G401.6 (cell line): ENCODE results near the gene SOD2.
"Not testable (repeated sequence)": the region's sequence is repeated elsewhere in the genome, so short reads cannot be mapped to it uniquely, and the experiment has no call there.

Experiments used
- FAIRE-seq: peaks from 2 replicates; lab custom pipeline; 2012; peaks lifted over from hg19 to GRCh38; lab: Jason Lieb, UNC

The SOD2 gene

DNA sequence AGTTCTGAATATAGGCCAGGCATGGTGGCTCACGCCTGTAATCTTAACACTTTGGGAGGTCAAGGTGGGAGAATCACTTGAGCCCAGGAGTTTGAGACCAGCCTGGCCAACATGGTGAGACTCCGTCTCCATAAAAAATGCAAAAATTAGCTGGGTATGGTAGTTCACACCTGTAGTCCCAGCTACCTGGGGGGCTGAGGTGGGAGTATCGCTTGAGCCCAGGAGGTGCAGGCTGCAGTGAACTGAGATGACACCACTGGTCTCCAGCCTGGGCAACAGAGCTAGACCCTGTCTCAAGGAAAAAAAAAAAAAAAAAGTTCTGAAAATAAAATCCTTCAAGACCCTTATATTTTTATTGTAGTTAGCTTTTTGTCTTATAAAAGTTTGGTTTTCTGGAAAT, 22.6 kb upstream of the SOD2 start:
- FAIRE-seq, result no peak

DNA sequence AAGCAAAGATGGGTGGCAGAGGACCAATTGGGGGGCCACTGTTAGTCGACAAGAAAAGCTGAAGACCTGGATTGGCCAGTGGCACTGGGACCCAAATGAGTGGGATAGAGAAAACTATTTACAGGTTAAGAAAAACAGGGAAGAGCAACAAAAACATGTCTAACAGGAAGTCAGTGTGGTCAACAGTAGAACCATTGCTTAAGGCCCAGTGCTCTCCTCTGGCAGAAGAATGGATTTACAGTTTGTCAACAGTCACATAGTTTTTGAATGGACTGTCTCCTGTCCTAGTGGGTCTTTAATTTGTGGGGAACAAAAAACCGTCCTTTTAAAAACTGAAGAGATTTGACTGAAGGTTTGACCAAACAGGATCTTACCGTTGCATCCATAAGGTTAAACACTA, 22.1 kb upstream of the SOD2 start:
- FAIRE-seq, result no peak

DNA sequence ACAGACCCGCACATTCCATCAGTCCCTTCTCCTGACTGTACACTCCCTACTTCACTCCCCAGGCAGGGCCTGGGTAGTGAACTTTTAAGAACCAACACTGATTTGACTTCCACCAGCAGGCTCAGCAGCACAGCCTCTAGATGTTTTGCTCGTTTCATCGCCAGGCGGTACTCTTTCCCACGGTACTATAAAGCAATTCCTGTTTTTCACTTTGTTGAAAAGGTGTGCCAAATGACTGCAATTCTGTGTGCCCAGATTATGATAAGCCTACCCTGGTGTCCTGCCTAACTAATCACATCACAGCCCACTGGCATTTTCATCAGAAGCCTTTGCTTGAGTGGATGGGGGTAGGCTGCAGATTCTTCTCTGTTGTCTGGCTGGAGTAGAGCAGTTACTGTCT, 21.4 kb upstream of the SOD2 start:
- no peak for FAIRE-seq

DNA sequence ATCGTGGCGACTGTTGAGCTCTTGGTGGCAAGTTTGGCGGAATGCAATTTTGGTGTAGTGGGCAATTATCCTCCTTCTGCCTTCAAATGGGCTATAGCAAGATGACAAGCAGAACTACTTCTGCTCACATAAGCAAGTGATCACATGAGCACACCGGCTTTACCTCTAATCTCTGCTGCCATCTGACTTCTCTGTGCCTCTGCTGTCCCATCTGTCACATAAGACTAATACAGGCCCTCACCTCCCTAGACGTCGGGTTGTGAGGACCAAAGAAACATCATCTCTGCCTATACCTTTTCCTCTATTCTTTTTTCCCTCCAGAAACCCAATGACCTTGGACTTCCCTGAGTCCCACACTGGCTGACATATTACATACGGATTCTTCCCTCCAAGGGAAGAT, 20.9 kb upstream of the SOD2 start:
- FAIRE-seq, result no peak

DNA sequence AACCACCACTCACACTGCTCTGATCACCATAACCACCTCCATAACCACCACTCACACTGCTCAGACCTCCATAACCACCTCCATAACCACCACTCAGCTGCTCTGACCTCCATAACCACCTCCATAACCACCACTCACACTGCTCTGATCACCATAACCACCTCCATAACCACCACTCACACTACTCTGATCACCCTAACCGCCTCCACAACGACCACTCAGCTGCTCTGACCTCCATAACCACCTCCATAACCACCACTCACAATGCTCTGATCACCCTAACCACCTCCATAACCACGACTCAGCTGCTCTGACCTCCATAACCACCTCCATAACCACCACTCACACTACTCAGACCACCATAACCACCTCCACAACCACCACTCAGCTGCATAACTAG, 19.3 kb upstream of the SOD2 start:
- FAIRE-seq, result not testable (repeated sequence)

DNA sequence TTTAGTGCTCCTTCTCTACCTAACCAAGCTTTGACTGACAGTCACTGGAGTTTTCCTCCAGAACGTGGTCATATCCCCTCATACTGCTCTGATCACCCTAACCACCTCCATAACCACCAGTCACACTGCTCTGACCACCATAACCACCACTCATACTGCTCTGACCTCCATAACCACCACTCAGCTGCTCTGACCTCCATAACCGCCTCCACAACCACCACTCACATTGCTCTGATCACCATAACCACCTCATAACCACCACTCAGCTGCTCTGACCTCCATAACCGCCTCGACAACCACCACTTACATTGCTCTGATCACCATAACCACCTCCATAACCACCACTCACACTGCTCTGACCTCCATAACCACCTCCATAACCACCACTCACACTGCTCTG, 17.6 kb upstream of the SOD2 start:
- not testable (repeated sequence) for FAIRE-seq

DNA sequence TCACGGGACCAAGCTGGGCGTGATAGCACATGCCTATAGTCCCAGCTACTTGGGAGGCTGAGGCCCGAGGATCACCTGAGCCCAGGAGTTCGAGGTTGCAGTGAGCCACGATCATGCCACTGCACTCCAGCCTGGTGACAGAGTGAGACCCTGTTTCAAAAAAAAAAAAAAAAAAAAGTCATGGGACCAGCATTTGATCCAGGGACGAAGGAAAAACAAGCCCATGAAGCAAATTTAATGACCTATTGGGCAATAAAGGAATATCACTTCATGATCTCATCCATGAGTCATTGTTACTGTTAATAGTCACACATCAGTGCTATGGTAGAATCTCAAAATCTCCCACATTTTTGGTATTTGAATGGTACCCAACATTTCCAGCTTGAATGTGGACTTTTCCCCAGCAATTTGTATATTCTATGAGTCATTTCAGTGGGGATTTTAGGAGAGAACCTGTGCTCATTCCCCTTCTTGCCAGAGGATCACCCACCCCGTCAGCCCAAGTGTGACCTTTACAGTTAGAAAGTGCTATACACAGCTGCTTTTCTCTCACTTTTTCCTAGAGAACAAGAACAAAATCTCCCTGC, 8.5 kb upstream of the SOD2 start:
- no peak for FAIRE-seq

DNA sequence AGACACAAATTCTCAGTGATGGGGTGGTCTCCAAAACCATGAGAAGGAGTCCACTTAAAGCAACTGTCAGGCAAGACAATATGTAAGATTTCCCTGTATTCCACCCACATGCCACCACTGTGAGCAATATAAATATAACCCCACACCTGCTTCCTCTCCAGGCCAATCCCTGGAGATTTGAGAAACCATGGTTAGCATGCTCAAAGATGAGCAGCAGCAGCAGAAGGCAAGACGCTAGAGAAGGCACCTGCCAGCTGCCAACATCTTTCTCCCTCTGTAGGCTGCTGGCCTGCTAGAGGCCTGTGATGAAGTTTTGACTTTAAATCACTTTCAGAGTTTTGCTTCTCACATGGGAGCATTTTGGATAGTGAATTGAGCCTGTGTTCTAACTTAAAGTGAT, 7.9 kb upstream of the SOD2 start:
- no peak for FAIRE-seq

DNA sequence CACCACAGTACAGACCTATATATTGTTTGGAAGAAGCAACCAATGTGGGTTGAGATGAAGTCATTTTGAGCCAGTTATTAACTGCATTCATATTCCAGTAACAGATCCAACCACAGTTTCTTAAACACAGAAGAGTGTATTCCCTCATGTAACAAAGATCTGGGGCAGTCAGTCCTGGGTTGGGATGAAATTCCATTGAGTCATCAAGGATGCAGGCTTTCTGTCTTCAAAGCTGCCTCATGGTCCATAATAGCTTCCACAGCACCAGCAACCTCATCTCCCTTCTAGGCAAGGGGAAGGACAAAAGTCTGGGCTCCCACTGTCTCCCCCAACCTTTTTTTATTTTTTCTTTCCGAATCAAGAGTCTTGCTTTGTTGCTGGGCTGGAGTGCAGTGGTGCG, 2.9 kb upstream of the SOD2 start:
- no peak for FAIRE-seq

DNA sequence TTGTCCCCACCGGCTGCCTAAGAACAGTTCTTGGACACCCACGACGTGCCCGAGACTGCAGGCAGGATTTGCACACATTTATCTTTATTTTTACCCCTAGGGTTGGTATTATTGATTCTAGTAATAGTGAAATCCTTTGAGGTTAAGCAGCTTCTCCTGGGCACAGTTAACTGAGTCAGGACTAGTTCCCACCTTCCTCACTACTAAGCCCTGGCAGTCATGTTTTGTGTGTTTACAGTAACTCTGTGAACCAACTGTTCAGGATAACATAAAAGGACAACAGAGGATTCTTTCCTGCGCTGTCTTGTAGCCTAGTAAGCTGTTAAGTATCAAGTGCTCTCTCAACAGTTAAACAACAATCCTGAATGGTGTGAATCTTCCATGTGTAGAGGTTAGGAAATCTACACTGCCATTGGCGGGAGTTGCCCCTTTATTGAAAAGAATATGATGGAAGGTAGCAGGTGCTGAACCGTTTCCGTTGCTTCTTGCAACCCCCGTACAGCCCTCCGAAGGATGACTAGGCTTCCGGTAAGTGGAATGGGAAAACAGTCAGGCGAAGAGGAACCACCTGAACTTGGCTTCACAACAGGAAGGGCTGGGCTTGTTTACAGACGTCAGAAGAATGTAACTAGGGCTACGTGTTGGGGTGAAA, 979 bp upstream of the SOD2 start:
- FAIRE-seq, result no peak

DNA sequence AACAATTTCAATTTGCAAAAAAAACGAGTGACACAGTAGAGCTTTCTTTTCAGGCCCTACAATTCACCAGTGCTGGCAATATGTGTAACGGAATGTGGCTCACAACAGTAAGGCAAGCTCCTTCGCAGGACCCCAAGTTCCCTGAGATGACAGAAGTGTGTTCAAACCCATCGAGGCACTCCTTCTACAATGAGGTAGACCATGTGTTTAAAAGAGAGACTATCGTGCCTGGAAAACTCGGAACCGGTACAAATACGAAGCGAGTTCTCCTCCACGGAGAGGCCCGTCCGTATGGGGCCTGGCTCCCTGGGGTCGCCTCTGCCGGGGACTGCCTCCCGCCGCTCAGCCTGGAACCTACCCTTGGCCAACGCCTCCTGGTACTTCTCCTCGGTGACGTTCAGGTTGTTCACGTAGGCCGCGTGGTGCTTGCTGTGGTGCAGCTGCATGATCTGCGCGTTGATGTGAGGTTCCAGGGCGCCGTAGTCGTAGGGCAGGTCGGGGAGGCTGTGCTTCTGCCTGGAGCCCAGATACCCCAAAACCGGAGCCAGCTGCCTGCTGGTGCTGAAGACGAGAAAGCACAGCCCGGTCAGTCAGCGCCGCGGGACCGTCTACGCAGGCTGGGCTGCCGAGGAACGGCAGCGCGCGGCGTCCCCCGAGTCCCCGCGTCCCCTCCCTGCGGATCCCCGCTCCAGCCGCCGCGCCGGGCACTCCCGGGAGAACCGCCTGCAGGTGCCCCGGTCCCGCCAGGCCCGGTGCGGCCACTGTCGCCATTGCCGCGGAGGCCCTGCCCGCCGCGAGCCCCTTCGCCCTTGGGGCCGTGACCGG, 526 bp downstream of the SOD2 start:
- no peak for FAIRE-seq

DNA sequence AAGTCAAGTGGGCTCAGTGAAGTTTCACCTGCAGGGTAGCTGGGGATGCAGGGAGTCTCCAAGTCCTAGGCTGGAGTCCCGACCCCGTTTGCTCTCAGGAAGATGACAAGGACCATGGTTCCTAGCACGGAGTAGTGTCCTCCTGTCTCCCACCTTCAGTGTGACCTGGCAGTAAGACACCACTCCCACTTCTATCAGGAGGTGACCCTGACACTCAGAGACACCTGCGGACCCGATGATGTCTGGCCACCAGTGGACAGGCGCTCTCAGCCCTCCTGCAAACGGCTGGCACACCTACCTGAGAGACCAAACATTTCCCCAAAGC, 1.1 kb downstream of the SOD2 start:
- FAIRE-seq, result no peak

DNA sequence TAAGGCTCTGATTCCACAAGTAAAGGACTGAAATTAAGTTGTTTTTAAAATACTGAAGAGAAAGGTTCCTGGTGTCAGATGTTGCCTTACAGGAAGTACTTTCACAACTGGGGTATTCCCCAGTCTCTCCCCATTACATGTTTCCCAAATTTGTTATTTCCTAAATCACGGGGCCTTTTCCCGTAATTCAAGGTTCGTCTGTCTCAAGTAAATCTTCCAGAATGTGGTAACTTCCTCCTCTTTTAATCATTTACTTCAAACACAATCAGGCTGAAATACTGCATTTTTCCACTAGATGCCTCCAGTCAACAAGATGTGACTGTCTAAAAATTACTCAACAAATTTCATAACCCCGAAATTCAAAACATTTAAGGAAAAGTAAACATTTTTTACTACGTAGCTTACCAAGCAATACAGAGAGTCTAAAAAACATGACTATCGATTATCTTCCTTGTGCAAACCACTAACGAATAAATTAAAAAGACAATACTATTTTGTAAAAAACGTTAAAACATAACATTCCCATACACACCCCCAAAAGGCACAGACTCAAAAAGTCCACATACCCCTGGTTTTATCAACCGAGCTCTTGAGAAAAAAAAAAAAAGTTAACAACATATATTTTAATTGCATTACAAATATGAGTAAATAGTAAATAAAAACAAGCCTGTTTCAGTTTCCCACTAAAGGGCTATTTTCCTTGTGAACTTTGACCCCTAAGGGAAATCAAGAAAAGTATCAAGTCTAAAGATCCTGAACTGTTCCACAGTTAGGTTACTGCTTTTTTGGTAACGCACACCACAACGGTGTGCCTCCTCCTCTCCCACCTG, 1.7 kb downstream of the SOD2 start:
- FAIRE-seq, result peak; percentile 96

DNA sequence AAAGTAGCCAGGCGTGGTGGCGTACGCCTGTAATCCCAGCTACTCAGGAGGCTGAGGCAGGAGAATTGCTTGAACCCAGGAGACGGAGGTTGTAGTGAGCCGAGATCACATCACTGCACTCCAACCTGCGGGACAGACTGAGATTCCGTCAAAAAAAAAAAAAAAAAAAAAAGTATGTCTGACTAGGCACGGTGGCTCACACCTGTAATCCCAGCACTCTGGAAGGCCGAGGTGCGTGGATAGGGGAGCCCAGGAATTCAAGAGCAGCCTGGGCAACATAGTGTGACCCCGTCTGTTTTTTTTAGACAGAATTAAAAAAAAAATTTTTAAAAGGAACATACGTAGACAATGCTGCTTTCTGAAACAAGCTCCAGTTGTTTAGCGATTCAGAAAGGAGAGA, 2.9 kb downstream of the SOD2 start:
- not testable (repeated sequence) for FAIRE-seq

DNA sequence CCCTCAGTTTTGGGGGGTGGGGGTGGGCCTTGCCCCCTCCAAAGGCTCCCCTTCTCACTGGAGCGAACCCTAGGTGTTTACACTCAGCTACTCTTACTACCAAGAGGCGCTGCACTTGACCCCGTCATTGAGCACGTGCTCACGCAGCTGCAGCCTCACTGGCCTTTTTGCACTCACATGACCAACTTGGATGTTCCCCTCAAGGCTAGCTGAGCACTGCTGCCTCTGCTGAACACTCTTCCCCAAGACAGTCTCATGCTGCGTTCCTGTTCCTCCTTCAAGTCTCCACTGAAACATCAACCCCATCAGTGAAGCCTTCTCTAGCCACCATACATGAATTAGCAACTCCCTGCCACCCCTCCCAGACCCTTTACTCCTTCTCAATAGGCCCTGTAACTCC, 4.0 kb downstream of the SOD2 start:
- FAIRE-seq, result no peak

DNA sequence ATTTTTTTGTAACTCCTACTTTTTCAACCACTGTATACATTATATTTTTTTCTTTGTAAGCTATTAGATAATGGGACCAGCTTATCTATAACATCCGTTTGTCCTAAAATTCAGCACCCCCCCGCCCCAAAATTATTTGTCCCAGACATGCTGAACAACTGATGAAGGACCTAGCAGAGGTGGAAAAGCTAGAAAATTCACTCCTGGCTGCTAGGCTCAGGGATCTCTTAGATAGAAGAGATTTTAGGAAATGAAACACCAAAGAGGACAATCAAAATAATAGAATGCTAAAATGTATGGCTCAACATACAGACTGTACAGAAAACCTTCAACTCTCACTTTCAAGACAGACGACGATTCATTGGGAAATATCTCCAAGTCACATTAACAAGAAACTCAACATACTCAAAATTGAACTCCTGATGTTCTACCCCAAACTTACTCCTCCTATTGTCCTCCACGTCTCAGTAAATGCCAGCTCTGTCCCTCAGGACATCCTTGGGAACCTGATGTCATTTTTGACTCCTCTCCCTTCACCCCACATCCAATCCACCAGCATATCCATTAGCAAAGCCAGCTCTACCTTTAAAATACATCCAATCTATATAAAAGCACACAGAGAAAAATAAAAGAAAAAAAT, 4.7 kb downstream of the SOD2 start:
- FAIRE-seq, result no peak

DNA sequence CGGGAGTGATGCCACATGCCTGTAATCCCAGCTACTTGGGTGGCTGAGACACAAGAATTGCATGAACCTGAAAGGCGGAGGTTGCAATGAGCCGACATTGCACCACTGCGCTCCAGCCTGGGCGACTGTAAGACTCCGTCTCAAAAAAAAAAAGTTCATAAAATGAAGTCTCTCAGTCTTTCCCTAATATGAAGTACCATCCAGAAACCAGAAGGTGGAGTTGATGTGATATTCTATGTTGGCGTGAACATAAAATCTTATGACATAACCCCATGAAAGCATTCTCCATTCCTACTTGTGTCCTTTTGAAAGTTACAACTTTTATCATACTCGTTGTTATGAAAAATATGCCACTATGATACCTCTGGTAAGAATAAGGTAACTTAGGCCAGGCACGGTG, 5.7 kb downstream of the SOD2 start:
- no peak for FAIRE-seq

DNA sequence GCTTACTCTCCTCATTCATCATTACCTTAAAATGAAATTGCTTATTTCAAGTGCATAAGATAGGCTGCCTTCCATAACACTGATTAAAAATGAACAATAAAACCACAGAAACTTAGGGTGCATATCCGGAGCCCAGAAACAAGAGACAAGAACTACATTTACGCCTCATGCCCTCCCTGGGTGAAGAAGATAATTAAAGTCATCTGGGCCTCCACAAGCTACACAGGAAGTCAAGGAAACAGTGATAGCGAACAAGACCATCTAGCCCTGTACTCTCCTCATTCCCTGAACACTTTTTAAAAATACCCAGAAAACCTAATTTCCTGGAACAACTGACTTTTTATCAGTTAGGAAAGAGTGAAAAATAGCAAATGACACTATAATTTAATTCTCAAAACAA, 6.3 kb downstream of the SOD2 start:
- FAIRE-seq, result no peak

DNA sequence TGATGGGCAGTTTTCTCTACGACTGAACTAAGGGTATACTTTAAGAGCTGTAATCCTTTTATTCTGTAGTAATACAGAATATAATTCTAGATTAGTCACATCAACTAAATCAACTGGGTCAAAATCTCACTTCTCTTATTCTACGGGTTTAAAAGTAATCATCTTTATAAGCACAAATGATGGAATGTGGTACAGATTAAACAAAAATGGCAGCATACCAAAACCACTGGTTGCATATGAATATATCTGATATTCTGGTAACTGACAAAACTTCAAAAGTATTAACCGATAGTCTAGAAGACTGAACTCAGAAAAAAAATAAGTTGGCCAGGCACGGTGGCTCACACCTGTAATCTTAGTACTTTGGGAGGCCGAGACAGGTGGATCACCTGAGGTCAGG, 7.0 kb downstream of the SOD2 start:
- no peak for FAIRE-seq

DNA sequence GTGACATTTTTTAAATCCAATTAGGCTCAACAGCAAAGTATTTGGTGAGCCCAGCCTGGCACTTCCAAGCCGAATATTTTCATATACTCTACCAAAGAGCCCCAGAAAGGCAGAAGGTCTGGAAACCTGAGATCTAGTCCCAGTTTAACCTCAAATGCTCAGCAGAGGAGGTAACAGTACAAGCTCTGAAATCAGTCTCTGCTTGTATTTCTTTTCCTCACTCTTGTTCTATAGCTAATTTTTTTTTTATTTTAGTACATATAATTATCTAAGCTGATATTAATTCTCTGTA, 9.1 kb downstream of the SOD2 start:
- FAIRE-seq, result no peak

DNA sequence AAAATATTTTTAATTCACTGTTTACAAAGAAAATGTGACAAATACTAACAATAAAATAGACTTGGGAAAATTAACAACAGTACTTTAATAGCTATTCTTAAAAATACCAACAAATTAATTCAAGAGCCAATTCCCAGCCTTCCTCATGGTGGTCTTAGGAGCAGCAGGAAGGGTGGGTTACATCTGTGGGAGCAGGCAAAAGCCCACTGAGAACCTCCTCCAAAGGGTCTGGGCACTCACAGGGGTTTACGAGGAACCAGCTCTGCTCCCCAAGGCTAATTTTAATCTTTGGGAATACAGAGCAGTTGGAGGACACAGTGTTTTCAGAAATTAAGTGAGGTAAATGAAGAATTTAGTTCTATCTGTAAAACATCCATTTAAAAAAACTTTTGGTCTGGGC, 10.2 kb downstream of the SOD2 start:
- FAIRE-seq, result no peak

DNA sequence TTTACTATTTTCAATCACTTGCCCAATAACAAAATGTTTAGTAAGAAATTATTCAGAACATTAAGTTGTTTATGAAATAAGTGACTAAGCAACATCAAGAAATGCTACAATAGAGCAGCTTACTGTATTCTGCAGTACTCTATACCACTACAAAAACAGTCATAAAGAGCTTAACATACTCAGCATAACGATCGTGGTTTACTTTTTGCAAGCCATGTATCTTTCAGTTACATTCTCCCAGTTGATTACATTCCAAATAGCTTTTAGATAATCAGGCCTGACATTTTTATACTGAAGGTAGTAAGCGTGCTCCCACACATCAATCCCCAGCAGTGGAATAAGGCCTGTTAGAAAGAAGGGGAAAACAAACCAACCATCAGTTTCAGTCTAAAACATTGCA, 10.7 kb downstream of the SOD2 start:
- FAIRE-seq, result no peak
